ENCODE data around the gene APOC3. TPM values are rescaled to one million over a fixed set of nuclear protein-coding genes. Genes with fewer than 3 reads are reported as not detected.

The APOC3 gene
- total and polyA plus RNA-seq, 9 of the 15 experiments (the other 6 are each of a cell fraction or from before 2014, with no cell fraction given), result 1.1 TPM; not detected in 8

DNA sequence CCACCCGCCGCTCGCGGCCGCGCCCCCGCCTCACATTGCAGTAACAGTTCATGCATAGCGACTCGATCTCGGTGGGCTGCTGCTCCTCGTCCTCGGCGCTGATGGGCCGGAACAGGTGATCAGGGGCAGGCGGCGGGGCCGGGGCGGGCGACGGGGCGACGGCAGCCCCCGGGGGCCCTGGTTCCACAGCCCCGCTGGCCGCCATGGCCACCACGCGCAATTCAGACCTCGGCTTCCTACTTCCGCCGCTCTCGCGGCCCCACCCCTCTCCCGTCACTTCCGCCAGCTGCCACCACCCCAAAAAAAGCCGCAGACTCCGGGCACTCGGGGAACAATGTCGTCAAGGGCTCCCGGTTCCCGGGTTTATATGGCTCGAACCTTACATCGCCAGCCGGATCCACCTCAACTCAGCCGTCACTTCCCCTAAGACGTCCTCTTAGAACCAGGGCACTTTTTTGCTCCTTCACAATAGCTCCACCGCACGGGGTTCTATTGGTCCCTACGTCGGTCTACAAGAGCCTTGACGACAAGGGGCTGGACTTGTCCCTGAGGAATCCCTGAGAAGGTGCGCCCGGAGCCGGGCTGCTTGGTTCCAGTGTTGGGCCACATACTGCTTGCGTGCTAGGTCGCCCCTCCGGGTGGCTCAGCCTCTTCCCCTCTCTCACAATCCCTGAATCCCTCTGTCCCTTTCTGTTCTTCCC, 41.8 kb upstream of the APOC3 start, which contains the start of gene ZPR1 (continued):
- TF ChIP-seq, protein P1, sequence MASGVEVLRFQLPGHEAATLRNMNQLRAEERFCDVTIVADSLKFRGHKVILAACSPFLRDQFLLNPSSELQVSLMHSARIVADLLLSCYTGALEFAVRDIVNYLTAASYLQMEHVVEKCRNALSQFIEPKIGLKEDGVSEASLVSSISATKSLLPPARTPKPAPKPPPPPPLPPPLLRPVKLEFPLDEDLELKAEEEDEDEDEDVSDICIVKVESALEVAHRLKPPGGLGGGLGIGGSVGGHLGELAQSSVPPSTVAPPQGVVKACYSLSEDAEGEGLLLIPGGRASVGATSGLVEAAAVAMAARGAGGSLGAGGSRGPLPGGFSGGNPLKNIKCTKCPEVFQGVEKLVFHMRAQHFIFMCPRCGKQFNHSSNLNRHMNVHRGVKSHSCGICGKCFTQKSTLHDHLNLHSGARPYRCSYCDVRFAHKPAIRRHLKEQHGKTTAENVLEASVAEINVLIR (CRISPR knock-in tag; IDR thresholded peaks at IDR 0.05), result peak; percentile 87
- TF ChIP-seq TRIM25 (IDR thresholded peaks at IDR 0.05; ENCODE audit: borderline replicate concordance), result no peak
- TF ChIP-seq ZNF507 (tag; conservative IDR thresholded peaks at IDR 0.05), result no peak
- peak; percentile 72 for TF ChIP-seq ATF7 (IDR thresholded peaks at IDR 0.05)
- peak; percentile 83 for TF ChIP-seq CREB1 (IDR thresholded peaks at IDR 0.05)
- TF ChIP-seq CREB1 (CRISPR knock-in tag; IDR thresholded peaks at IDR 0.05), result peak; percentile 84
- TF ChIP-seq ZNF785 (CRISPR knock-in tag; IDR thresholded peaks at IDR 0.05), result no peak
- TF ChIP-seq, protein P2, sequence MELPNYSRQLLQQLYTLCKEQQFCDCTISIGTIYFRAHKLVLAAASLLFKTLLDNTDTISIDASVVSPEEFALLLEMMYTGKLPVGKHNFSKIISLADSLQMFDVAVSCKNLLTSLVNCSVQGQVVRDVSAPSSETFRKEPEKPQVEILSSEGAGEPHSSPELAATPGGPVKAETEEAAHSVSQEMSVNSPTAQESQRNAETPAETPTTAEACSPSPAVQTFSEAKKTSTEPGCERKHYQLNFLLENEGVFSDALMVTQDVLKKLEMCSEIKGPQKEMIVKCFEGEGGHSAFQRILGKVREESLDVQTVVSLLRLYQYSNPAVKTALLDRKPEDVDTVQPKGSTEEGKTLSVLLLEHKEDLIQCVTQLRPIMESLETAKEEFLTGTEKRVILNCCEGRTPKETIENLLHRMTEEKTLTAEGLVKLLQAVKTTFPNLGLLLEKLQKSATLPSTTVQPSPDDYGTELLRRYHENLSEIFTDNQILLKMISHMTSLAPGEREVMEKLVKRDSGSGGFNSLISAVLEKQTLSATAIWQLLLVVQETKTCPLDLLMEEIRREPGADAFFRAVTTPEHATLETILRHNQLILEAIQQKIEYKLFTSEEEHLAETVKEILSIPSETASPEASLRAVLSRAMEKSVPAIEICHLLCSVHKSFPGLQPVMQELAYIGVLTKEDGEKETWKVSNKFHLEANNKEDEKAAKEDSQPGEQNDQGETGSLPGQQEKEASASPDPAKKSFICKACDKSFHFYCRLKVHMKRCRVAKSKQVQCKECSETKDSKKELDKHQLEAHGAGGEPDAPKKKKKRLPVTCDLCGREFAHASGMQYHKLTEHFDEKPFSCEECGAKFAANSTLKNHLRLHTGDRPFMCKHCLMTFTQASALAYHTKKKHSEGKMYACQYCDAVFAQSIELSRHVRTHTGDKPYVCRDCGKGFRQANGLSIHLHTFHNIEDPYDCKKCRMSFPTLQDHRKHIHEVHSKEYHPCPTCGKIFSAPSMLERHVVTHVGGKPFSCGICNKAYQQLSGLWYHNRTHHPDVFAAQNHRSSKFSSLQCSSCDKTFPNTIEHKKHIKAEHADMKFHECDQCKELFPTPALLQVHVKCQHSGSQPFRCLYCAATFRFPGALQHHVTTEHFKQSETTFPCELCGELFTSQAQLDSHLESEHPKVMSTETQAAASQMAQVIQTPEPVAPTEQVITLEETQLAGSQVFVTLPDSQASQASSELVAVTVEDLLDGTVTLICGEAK (IDR thresholded peaks at IDR 0.05), result peak; percentile 92
- TF ChIP-seq, protein P2 (CRISPR knock-in tag; IDR thresholded peaks at IDR 0.05), result no peak
- TF ChIP-seq MTA3 (IDR thresholded peaks at IDR 0.05; ENCODE audit: borderline replicate concordance), result peak; percentile 68; the same call in 1 of the 2 replicates
- no peak for TF ChIP-seq SMARCB1 (IDR thresholded peaks at IDR 0.05; ENCODE audit: insufficient read length, low read depth)
- TF ChIP-seq, protein P3, sequence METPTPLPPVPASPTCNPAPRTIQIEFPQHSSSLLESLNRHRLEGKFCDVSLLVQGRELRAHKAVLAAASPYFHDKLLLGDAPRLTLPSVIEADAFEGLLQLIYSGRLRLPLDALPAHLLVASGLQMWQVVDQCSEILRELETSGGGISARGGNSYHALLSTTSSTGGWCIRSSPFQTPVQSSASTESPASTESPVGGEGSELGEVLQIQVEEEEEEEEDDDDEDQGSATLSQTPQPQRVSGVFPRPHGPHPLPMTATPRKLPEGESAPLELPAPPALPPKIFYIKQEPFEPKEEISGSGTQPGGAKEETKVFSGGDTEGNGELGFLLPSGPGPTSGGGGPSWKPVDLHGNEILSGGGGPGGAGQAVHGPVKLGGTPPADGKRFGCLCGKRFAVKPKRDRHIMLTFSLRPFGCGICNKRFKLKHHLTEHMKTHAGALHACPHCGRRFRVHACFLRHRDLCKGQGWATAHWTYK (CRISPR knock-in tag; IDR thresholded peaks at IDR 0.05), result no peak
- TF ChIP-seq THRAP3 (IDR thresholded peaks at IDR 0.05; ENCODE audit: borderline replicate concordance), result no peak
- no peak for TF ChIP-seq FIP1L1 (IDR thresholded peaks at IDR 0.05; ENCODE audit: low read depth, low read length, poor library complexity, severe bottlenecking)
- TF ChIP-seq HMGN3 (IDR thresholded peaks at IDR 0.05; ENCODE audit: borderline replicate concordance, extremely low read depth, insufficient read length, low read depth, low read length), result peak; percentile 58

All from K562 (cell line).